PFSK-1 (cell line): ENCODE results near the gene NFIB.

Experiments used
- POLR2AphosphoS5 ChIP-seq: IDR thresholded peaks from 2 replicates; pipeline ENCODE4 v1.6.1; 2012; ENCODE audit warnings: low read depth, mild to moderate bottlenecking, control low read depth, low read length, moderate library complexity
- REST ChIP-seq, 2 experiments: IDR thresholded peaks; 2 replicates each; pipeline versions ENCODE4 v1.6.1 to v1.8.0; 2011 to 2012; ENCODE audit warnings: low read depth in 2 of 2, low read length in 2 of 2, control low read depth in 1 of 2, inconsistent platforms in 1 of 2, mild to moderate bottlenecking in 1 of 2, moderate library complexity in 1 of 2; ENCODE audit not compliant: insufficient read depth in 1 of 2

GRCh38 chr9:14349146-14349446 lies 35.2 kb upstream of the NFIB start:
- TF ChIP-seq POLR2AphosphoS5 (no peak), REST (IDR thresholded peaks at IDR 0.05; ENCODE audit: insufficient read depth in 1 of 2, low read depth in 2 of 2, low read length in 2 of 2) (no peak)
